Activated naive CD4-positive, alpha-beta T cell treated with anti-CD3 and anti-CD28 coated beads, Interleukin-2, amount 50 U/mL, for 16 hours (primary cell): ENCODE measurements around the gene CSDE1.

ENCODE experiments used
- DNase-seq: peaks from one replicate; pipeline ENCODE4 v3.0.0-alpha.2; 2020

CSDE1 gene

GRCh38 chr1:114700036-114700600 is 57.7 kb downstream of the CSDE1 start:
- DNase-seq: no peak

GRCh38 chr1:114696810-114697209 is 61.0 kb downstream of the CSDE1 start:
- DNase-seq: no peak

GRCh38 chr1:114695430-114696058 is 62.2 kb downstream of the CSDE1 start, which contains the start of gene AMPD1:
Gene AMPD1 (minus strand): TSS chr1:114695546. CDS start chr1:114695471, 75 bp downstream.
- no peak for DNase-seq

- no peak for DNase-seq
These were observed 63.1 kb downstream of the CSDE1 start for GRCh38 chr1:114694540-114695310.

- no peak for DNase-seq
These were observed 64.8 kb downstream of the CSDE1 start for GRCh38 chr1:114692947-114693346.

- DNase-seq: no peak
These were observed 66.7 kb downstream of the CSDE1 start for GRCh38 chr1:114691061-114691460.

GRCh38 chr1:114690148-114690547 is 67.6 kb downstream of the CSDE1 start:
- no peak for DNase-seq

GRCh38 chr1:114688526-114688925 is 69.3 kb downstream of the CSDE1 start:
- DNase-seq: no peak

- DNase-seq: no peak
These were observed 71.9 kb downstream of the CSDE1 start for GRCh38 chr1:114685851-114686250.

- DNase-seq: no peak
These were observed 80.1 kb downstream of the CSDE1 start for GRCh38 chr1:114677691-114678090.

GRCh38 chr1:114676115-114676514 is 81.7 kb downstream of the CSDE1 start:
- DNase-seq: no peak

GRCh38 chr1:114671939-114672275 is 85.9 kb downstream of the CSDE1 start:
- DNase-seq: no peak

- no peak for DNase-seq
These were observed 86.5 kb downstream of the CSDE1 start for GRCh38 chr1:114671011-114671938.

GRCh38 chr1:114670083-114671010 is 87.4 kb downstream of the CSDE1 start:
- DNase-seq: peak; percentile 86

- no peak for DNase-seq
These were observed 88.2 kb downstream of the CSDE1 start, which contains the start of gene DENND2C for GRCh38 chr1:114669562-114670082. Gene DENND2C (minus strand): TSS chr1:114670049. CDS start chr1:114625984, 44,065 bp downstream.

GRCh38 chr1:114668784-114669561 is 88.8 kb downstream of the CSDE1 start:
- no peak for DNase-seq

- no peak for DNase-seq
These were observed 89.4 kb downstream of the CSDE1 start for GRCh38 chr1:114668373-114668772.

- DNase-seq: no peak
These were observed 90.8 kb downstream of the CSDE1 start for GRCh38 chr1:114666954-114667353.
